Liver (tissue), 9 donors: ENCODE results near the gene CTSG. TPM values are rescaled to one million over a fixed set of nuclear protein-coding genes. Genes with fewer than 3 reads are reported as not detected.

Source experiments
- DNase-seq: peaks from one replicate; pipeline ENCODE4 v3.0.0-alpha.2; 2017; ENCODE audit warnings: low spot score
- H3K27ac ChIP-seq, 2 donors: one replicate each; pipeline ENCODE4 v1.7.0; 2013; ENCODE audit warnings: inconsistent platforms in 2 of 2, low read length in 2 of 2, control low read depth in 1 of 2, low read depth in 1 of 2, mild to moderate bottlenecking in 1 of 2
- H3K27me3 ChIP-seq, 4 donors: one replicate each; pipeline versions ENCODE4 v1.6.1 to v1.7.0; 2013; ENCODE audit warnings: low read length in 3 of 4, inconsistent platforms in 1 of 4, mild to moderate bottlenecking in 1 of 4, moderate library complexity in 1 of 4; ENCODE audit not compliant: control insufficient read depth in 4 of 4, insufficient read depth in 4 of 4
- H3K36me3 ChIP-seq, 4 donors: one replicate each; pipeline versions ENCODE4 v1.6.1 to v1.7.0; 2013; ENCODE audit warnings: low read length in 3 of 4, mild to moderate bottlenecking in 3 of 4, low read depth in 1 of 4, moderate library complexity in 1 of 4; ENCODE audit not compliant: control insufficient read depth in 4 of 4, insufficient read depth in 3 of 4
- H3K4me1 ChIP-seq, 4 donors: one replicate each; pipeline versions ENCODE4 v1.6.1 to v1.7.0; 2013; ENCODE audit warnings: low read length in 3 of 4, mild to moderate bottlenecking in 3 of 4, moderate library complexity in 1 of 4; ENCODE audit not compliant: control insufficient read depth in 4 of 4, insufficient read depth in 4 of 4
- H3K4me3 ChIP-seq, 3 donors: one replicate each; pipeline versions ENCODE4 v1.6.1 to v1.7.0; 2013; ENCODE audit warnings: low read length in 3 of 3, control low read depth in 1 of 3, low read depth in 1 of 3, mild to moderate bottlenecking in 1 of 3
- H3K9ac ChIP-seq, 2 donors: one replicate each; pipeline ENCODE4 v1.7.0; 2013; ENCODE audit warnings: low read length in 2 of 2, mild to moderate bottlenecking in 2 of 2, moderate library complexity in 2 of 2, control low read depth in 1 of 2, low read depth in 1 of 2
- H3K9me3 ChIP-seq, 4 donors: one replicate each; pipeline versions ENCODE4 v1.6.1 to v1.7.0; 2013; ENCODE audit warnings: low read length in 3 of 4; ENCODE audit not compliant: control insufficient read depth in 4 of 4
- EGR1 ChIP-seq, 2 donors: IDR thresholded peaks; 2 replicates each; pipeline ENCODE4 v1.6.1; 2016 to 2018; ENCODE audit warnings: antibody characterized with exemption in 2 of 2, low read depth in 2 of 2
- FOXA1 ChIP-seq: IDR thresholded peaks from 2 replicates; pipeline ENCODE4 v1.6.1; 2016; ENCODE audit warnings: antibody characterized with exemption
- FOXA2 ChIP-seq: IDR thresholded peaks from 2 replicates; pipeline ENCODE4 v1.6.1; 2016; ENCODE audit warnings: antibody characterized with exemption
- GABPA ChIP-seq, 2 donors: IDR thresholded peaks in 1 of 2; conservative IDR thresholded peaks in 1 of 2; 2 replicates each; pipeline ENCODE4 v1.6.1; 2016; ENCODE audit warnings: antibody characterized with exemption in 2 of 2, mild to moderate bottlenecking in 1 of 2, moderate library complexity in 1 of 2
- HNF4A ChIP-seq, 2 donors: conservative IDR thresholded peaks; 2 replicates each; pipeline ENCODE4 v1.6.1; 2016; ENCODE audit warnings: antibody characterized with exemption in 2 of 2, mild to moderate bottlenecking in 2 of 2
- HNF4G ChIP-seq: IDR thresholded peaks from 2 replicates; pipeline ENCODE4 v1.6.1; 2016; ENCODE audit warnings: antibody characterized with exemption
- JUND ChIP-seq, 2 donors: IDR thresholded peaks; 2 replicates each; pipeline ENCODE4 v1.6.1; 2016; ENCODE audit warnings: antibody characterized with exemption in 2 of 2
- NR2F2 ChIP-seq: IDR thresholded peaks from 2 replicates; pipeline ENCODE4 v1.6.1; 2016; ENCODE audit warnings: antibody characterized with exemption
- RAD21 ChIP-seq, 2 donors: IDR thresholded peaks; 2 replicates each; pipeline ENCODE4 v1.6.1; 2016; ENCODE audit warnings: antibody characterized with exemption in 2 of 2, mild to moderate bottlenecking in 2 of 2
- RXRA ChIP-seq, 2 donors: IDR thresholded peaks; 2 replicates each; pipeline ENCODE4 v1.6.1; 2017 to 2018; ENCODE audit warnings: antibody characterized with exemption in 2 of 2, mild to moderate bottlenecking in 1 of 2
- SP1 ChIP-seq: IDR thresholded peaks from 2 replicates; pipeline ENCODE4 v1.6.1; 2018; ENCODE audit warnings: antibody characterized with exemption, mild to moderate bottlenecking
- TAF1 ChIP-seq: conservative IDR thresholded peaks from 2 replicates; pipeline ENCODE4 v1.6.1; 2016; ENCODE audit warnings: antibody characterized with exemption, mild to moderate bottlenecking
- YY1 ChIP-seq: IDR thresholded peaks from 2 replicates; pipeline ENCODE4 v1.6.1; 2016; ENCODE audit warnings: antibody characterized with exemption, mild to moderate bottlenecking
- WGBS: extraction: QIAGEN DNeasy Blood & Tissue Kit; methylation state at CpG from one replicate; pipeline ENCODE4 v1.1.7; 2013; 5-methylcytosine and 5-hydroxymethylcytosine counted together
- polyA plus RNA-seq, 2 donors: library from polyadenylated mRNA; stranded (reverse) in 1 of 2; unstranded in 1 of 2; fragments of 200-250 nt in 1 of 2; fragments of >200 nt in 1 of 2; fragmentation: Nextera tagmentation in 1 of 2; extraction: Ambion mirVana in 1 of 2; gene quantifications; one replicate each; pipeline versions ENCODE4 v1.2.1 to v1.2.3, GENCODE V29; 2013 to 2015
- total RNA-seq, 2 donors: library from RNA; depleted of rRNA; stranded (reverse); fragments of >200 nt; gene quantifications; one replicate each; pipeline ENCODE4 v1.2.3, GENCODE V29; 2014
- TF ChIP-seq, protein P1 (sequence below): IDR thresholded peaks from 2 replicates; pipeline ENCODE4 v1.6.1; 2016; ENCODE audit warnings: antibody characterized with exemption
- TF ChIP-seq, protein P2 (sequence below): fragments of 150-350 bp; IDR thresholded peaks from 2 replicates; pipeline ENCODE4 v1.5.1; 2017; ENCODE audit warnings: improper control_type of control experiment, low read depth, low read length; ENCODE audit not compliant: missing input control
- TF ChIP-seq, protein P3 (sequence below): IDR thresholded peaks from 2 replicates; pipeline ENCODE4 v1.6.1; 2016; ENCODE audit warnings: antibody characterized with exemption
- TF ChIP-seq, protein P4 (sequence below): IDR thresholded peaks from 2 replicates; pipeline ENCODE4 v1.6.1; 2016; ENCODE audit warnings: antibody characterized with exemption, mild to moderate bottlenecking
- TF ChIP-seq, protein P5 (sequence below): IDR thresholded peaks from 2 replicates; pipeline ENCODE4 v1.6.1; 2016; ENCODE audit warnings: antibody characterized with exemption
- donor health status: healthy.
- donor health status: healthy.
- donor health status: healthy.
- donor health status: healthy.
- donor health status: healthy.

CTSG gene, protein sequence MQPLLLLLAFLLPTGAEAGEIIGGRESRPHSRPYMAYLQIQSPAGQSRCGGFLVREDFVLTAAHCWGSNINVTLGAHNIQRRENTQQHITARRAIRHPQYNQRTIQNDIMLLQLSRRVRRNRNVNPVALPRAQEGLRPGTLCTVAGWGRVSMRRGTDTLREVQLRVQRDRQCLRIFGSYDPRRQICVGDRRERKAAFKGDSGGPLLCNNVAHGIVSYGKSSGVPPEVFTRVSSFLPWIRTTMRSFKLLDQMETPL
- total RNA-seq (10 to 100 TPM in 1 of 2 donors, not detected in 1; 32.5 TPM), polyA plus RNA-seq (1 to 10 TPM in 1 of 2 donors, under 1 TPM in 1; 0.24 to 1.9 TPM)

DNA sequence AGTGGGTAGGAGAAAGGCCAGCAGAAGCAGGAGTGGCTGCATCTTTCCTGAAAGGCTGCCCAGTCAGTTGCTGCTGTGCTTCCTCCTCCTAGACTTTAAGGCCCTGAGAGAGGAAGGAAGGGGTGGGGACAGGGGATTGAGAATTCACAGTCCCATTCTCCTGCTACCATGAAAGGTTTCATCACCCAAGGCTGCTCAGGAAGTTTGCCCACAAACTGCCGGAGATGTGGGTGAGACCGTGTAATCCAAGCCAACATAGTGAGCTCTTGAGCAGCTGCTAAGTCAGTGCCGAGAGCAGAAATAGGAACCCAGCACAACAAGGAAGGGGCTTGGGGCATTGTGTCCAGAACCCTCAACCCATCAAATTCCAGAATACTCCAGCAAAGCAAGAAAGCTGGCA, at the start of gene CTSG:
CTSG (minus strand) TSS at position 69 of the 400 bp plus-strand sequence; CDS start at position 42, 27 bp downstream.
- TF ChIP-seq RAD21 (IDR thresholded peaks at IDR 0.05): no peak
- TF ChIP-seq, protein P1, sequence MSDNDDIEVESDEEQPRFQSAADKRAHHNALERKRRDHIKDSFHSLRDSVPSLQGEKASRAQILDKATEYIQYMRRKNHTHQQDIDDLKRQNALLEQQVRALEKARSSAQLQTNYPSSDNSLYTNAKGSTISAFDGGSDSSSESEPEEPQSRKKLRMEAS: no peak
- TF ChIP-seq JUND (IDR thresholded peaks at IDR 0.05): no peak
- TF ChIP-seq, protein P2, sequence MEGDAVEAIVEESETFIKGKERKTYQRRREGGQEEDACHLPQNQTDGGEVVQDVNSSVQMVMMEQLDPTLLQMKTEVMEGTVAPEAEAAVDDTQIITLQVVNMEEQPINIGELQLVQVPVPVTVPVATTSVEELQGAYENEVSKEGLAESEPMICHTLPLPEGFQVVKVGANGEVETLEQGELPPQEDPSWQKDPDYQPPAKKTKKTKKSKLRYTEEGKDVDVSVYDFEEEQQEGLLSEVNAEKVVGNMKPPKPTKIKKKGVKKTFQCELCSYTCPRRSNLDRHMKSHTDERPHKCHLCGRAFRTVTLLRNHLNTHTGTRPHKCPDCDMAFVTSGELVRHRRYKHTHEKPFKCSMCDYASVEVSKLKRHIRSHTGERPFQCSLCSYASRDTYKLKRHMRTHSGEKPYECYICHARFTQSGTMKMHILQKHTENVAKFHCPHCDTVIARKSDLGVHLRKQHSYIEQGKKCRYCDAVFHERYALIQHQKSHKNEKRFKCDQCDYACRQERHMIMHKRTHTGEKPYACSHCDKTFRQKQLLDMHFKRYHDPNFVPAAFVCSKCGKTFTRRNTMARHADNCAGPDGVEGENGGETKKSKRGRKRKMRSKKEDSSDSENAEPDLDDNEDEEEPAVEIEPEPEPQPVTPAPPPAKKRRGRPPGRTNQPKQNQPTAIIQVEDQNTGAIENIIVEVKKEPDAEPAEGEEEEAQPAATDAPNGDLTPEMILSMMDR: no peak
- TF ChIP-seq, protein P3, sequence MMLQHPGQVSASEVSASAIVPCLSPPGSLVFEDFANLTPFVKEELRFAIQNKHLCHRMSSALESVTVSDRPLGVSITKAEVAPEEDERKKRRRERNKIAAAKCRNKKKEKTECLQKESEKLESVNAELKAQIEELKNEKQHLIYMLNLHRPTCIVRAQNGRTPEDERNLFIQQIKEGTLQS: no peak
- TF ChIP-seq, protein P4, sequence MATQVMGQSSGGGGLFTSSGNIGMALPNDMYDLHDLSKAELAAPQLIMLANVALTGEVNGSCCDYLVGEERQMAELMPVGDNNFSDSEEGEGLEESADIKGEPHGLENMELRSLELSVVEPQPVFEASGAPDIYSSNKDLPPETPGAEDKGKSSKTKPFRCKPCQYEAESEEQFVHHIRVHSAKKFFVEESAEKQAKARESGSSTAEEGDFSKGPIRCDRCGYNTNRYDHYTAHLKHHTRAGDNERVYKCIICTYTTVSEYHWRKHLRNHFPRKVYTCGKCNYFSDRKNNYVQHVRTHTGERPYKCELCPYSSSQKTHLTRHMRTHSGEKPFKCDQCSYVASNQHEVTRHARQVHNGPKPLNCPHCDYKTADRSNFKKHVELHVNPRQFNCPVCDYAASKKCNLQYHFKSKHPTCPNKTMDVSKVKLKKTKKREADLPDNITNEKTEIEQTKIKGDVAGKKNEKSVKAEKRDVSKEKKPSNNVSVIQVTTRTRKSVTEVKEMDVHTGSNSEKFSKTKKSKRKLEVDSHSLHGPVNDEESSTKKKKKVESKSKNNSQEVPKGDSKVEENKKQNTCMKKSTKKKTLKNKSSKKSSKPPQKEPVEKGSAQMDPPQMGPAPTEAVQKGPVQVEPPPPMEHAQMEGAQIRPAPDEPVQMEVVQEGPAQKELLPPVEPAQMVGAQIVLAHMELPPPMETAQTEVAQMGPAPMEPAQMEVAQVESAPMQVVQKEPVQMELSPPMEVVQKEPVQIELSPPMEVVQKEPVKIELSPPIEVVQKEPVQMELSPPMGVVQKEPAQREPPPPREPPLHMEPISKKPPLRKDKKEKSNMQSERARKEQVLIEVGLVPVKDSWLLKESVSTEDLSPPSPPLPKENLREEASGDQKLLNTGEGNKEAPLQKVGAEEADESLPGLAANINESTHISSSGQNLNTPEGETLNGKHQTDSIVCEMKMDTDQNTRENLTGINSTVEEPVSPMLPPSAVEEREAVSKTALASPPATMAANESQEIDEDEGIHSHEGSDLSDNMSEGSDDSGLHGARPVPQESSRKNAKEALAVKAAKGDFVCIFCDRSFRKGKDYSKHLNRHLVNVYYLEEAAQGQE: no peak
- Histone ChIP-seq H3K27me3 (no peaks in the 10 kb centered on the region), H3K4me1 (no peaks in the 10 kb centered on the region), H3K9me3 (no peaks in the 10 kb centered on the region), H3K27ac (no peak within 1 kb of the TSS), H3K4me3 (no peak within 1 kb of the TSS), H3K36me3 (no peaks in the 10 kb centered on the region), H3K9ac (no peak within 1 kb of the TSS)
- DNase-seq: no peak
- WGBS: 76% methylated on average over 3 of the region's 3 CpGs

DNA sequence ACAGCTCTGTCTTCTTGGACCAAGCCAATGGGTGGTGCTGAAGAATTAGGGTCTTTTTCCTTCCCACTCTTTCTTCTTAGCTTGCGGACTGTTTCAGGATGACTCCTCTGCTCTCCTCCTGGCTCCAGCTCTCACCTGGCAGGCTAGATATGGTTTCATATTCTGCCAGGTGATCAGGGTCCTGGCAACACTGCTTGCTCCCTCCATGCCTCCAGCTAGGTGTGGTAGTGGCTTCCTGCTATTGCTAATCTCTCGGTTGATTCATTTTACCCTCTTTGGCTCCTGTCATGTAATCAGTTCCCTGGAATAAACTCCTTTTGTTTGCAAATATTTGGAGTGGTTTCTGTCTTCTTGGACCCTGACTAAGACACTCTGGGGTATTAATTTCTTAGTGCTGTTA, 37.7 kb upstream of the CTSG start:
- WGBS: 88% methylated on average over 2 of the region's 2 CpGs
- Histone ChIP-seq H3K27ac (no peak overlapping the region), H3K27me3 (no peaks in the 10 kb centered on the region), H3K4me1 (no peaks in the 10 kb centered on the region), H3K36me3 (no peaks in the 10 kb centered on the region), H3K4me3 (no peak overlapping the region), H3K9me3 (no peaks in the 10 kb centered on the region), H3K9ac (no peak overlapping the region)
- TF ChIP-seq SP1: no peak
- TF ChIP-seq, protein P2: no peak
- TF ChIP-seq RAD21 (IDR thresholded peaks at IDR 0.05): no peak
- no peak for TF ChIP-seq EGR1 (IDR thresholded peaks at IDR 0.05; ENCODE audit: low read depth in 2 of 2)
- TF ChIP-seq HNF4A (conservative IDR thresholded peaks at IDR 0.05): no peak
- TF ChIP-seq YY1: no peak
- TF ChIP-seq RXRA (IDR thresholded peaks at IDR 0.05): no peak
- no peak for TF ChIP-seq JUND (IDR thresholded peaks at IDR 0.05)
- no peak for TF ChIP-seq NR2F2
- TF ChIP-seq, protein P1: no peak
- TF ChIP-seq, protein P5, sequence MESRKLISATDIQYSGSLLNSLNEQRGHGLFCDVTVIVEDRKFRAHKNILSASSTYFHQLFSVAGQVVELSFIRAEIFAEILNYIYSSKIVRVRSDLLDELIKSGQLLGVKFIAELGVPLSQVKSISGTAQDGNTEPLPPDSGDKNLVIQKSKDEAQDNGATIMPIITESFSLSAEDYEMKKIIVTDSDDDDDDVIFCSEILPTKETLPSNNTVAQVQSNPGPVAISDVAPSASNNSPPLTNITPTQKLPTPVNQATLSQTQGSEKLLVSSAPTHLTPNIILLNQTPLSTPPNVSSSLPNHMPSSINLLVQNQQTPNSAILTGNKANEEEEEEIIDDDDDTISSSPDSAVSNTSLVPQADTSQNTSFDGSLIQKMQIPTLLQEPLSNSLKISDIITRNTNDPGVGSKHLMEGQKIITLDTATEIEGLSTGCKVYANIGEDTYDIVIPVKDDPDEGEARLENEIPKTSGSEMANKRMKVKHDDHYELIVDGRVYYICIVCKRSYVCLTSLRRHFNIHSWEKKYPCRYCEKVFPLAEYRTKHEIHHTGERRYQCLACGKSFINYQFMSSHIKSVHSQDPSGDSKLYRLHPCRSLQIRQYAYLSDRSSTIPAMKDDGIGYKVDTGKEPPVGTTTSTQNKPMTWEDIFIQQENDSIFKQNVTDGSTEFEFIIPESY: no peak
- TF ChIP-seq, protein P3: no peak
- no peak for TF ChIP-seq TAF1
- TF ChIP-seq FOXA1: no peak
- TF ChIP-seq FOXA2: no peak
- TF ChIP-seq HNF4G: no peak
- TF ChIP-seq GABPA (IDR thresholded peaks at IDR 0.05 in 1 of 2, conservative IDR thresholded peaks at IDR 0.05 in 1 of 2): no peak
- DNase-seq: no peak
